Activated CD4-positive, alpha-beta T cell treated with anti-CD3 and anti-CD28 coated beads, Interleukin-2, Interleukin-6, amounts not matched to agents 100 ng/mL and 50 ng/mL, durations not matched to agents 16 hours and 8 hours (primary cell): Measurements from ENCODE around the gene SMYD3.

Source experiments
- DNase-seq: peaks from one replicate; pipeline ENCODE4 v3.0.0-alpha.2; 2020

SMYD3 gene

GRCh38 chr1:245931450-245931849 is 575.6 kb downstream of the SMYD3 start:
- DNase-seq: no peak

- DNase-seq: no peak
Measured at GRCh38 chr1:245929224-245929623, 577.9 kb downstream of the SMYD3 start.

- no peak for DNase-seq
Measured at GRCh38 chr1:245926888-245927287, 580.2 kb downstream of the SMYD3 start.

- DNase-seq: no peak
Measured at GRCh38 chr1:245923215-245923614, 583.9 kb downstream of the SMYD3 start.

GRCh38 chr1:245921417-245921816 is 585.7 kb downstream of the SMYD3 start:
- DNase-seq: no peak

GRCh38 chr1:245917403-245917802 is 589.7 kb downstream of the SMYD3 start:
- DNase-seq: no peak

GRCh38 chr1:245915841-245916240 is 591.2 kb downstream of the SMYD3 start:
- DNase-seq: no peak

GRCh38 chr1:245915406-245915805 is 591.7 kb downstream of the SMYD3 start:
- no peak for DNase-seq

- DNase-seq: no peak
Measured at GRCh38 chr1:245908543-245908942, 598.5 kb downstream of the SMYD3 start.

- no peak for DNase-seq
Measured at GRCh38 chr1:245906207-245906606, 600.9 kb downstream of the SMYD3 start.

GRCh38 chr1:245903851-245904250 is 603.2 kb downstream of the SMYD3 start:
- DNase-seq: no peak

GRCh38 chr1:245901565-245901964 is 605.5 kb downstream of the SMYD3 start:
- DNase-seq: no peak

GRCh38 chr1:245901037-245901436 is 606.0 kb downstream of the SMYD3 start:
- DNase-seq: no peak

- no peak for DNase-seq
Measured at GRCh38 chr1:245898581-245898980, 608.5 kb downstream of the SMYD3 start.

GRCh38 chr1:245896258-245896657 is 610.8 kb downstream of the SMYD3 start:
- no peak for DNase-seq

- no peak for DNase-seq
Measured at GRCh38 chr1:245895455-245895959, 611.6 kb downstream of the SMYD3 start.

GRCh38 chr1:245894843-245895242 is 612.2 kb downstream of the SMYD3 start:
- DNase-seq: no peak

GRCh38 chr1:245893025-245893424 is 614.1 kb downstream of the SMYD3 start:
- no peak for DNase-seq

GRCh38 chr1:245888809-245889208 is 618.3 kb downstream of the SMYD3 start:
- DNase-seq: no peak

GRCh38 chr1:245887829-245888228 is 619.2 kb downstream of the SMYD3 start:
- no peak for DNase-seq

- no peak for DNase-seq
Measured at GRCh38 chr1:245881767-245882391, 625.2 kb downstream of the SMYD3 start.

GRCh38 chr1:245880754-245881403 is 626.2 kb downstream of the SMYD3 start:
- no peak for DNase-seq

GRCh38 chr1:245879091-245879490 is 628.0 kb downstream of the SMYD3 start:
- no peak for DNase-seq

GRCh38 chr1:245878585-245878984 is 628.5 kb downstream of the SMYD3 start:
- no peak for DNase-seq

GRCh38 chr1:245877976-245878375 is 629.1 kb downstream of the SMYD3 start:
- DNase-seq: no peak
